GM20000 (cell line): ENCODE results near the gene MICALL2.

Experiments
- DNase-seq: peaks from one replicate; pipeline ENCODE4 v3.0.0; 2012; ENCODE audit warnings: low spot score
- CTCF ChIP-seq: IDR thresholded peaks from 2 replicates; pipeline ENCODE4 v1.5.1; 2012; ENCODE audit warnings: mild to moderate bottlenecking, control low read depth; ENCODE audit errors: extremely low read depth, missing control alignments

MICALL2 gene

DNA sequence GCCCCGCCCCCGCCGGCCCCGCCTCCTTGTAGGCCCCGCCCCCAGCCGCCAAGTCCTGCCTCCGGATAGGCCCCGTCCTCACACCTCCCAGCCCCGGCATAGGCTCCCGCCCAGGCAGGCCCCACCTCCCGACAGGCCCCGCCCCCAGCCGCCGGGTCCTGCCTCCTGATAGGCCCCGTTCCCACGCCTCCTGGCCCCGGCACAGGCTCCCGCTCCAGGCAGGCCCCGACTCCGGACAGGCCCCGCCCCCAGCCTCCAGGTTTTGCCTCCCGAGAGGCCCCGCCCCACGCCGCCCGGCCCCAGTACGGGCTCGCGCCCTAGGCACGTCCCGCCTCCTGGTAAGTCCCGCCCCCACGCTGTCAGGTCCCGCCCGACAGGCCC lies 232 bp upstream of the MICALL2 start:
- TF ChIP-seq CTCF = no peak
- peak; percentile 100 for DNase-seq

- TF ChIP-seq CTCF = no peak
- no peak for DNase-seq
These were observed 1.2 kb downstream of the MICALL2 start for GRCh38 chr7:1457949-1458682.

- TF ChIP-seq CTCF = no peak
- DNase-seq = no peak
These were observed 2.0 kb downstream of the MICALL2 start for GRCh38 chr7:1457059-1457948.

GRCh38 chr7:1455955-1456354 lies 3.3 kb downstream of the MICALL2 start:
- no peak for DNase-seq
- TF ChIP-seq CTCF = no peak

DNA sequence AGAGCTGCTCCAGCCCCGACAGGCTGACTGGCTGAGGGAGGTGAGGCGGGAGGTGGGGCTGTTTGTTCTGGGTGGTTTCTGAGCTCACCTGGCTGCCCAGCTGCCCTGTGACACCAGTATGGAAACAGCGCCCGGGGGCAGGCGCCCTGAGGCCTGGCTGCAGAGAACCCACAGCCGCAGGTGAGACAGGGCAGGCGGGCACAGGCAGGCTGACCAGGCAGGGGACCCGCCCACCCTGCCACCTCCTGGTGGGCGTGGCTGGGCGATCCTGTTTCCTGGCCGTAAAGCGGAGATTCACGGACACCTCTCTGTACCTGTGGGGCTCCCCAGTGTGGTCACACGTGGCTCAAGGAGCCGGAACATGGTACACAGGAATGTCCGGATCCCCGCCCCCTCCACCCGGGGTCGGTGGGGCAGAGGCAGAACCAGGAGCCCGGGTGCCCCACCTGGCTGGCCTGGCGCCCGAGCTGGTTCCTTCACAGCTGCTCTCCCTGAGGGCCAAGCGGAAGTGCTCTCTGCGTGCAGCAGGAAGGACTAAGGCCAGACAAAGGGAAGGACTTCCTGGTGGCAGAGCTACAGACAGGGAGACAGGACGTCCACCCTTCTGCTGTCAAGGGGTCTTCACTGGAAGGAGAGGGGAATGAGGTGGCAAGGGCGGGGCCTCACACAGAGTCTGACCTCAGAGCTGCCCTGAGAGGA lies 3.9 kb downstream of the MICALL2 start:
- no peak for DNase-seq
- no peak for TF ChIP-seq CTCF

DNA sequence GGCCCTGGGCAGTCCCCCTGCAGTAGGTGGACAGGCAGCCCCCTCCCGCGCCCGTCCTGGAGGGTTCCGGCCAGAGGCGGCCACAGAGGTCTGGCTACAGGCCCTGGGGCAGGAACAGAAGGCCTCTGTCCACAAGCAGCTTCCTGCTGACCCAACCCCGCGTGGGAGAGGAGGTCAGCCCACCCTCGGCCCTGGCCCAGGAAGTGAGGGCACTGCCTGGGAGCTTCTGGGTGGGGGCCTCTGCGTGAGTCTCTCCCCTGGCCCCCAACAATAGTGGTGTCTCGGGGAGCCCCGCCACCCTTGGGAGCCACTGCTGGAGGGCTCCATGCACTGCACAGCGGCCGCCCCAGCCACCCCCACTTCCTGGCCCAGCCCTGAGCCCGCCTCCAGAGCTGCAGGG lies 4.7 kb downstream of the MICALL2 start:
- TF ChIP-seq CTCF = no peak
- DNase-seq = no peak

- DNase-seq = no peak
These were observed 7.1 kb downstream of the MICALL2 start for GRCh38 chr7:1452205-1452604.

More at GRCh38 chr7:1452205-1452604, 7.1 kb downstream of the MICALL2 start:
- no peak for TF ChIP-seq CTCF
